ENCODE data around the gene XRCC5.

XRCC5 gene

DNA sequence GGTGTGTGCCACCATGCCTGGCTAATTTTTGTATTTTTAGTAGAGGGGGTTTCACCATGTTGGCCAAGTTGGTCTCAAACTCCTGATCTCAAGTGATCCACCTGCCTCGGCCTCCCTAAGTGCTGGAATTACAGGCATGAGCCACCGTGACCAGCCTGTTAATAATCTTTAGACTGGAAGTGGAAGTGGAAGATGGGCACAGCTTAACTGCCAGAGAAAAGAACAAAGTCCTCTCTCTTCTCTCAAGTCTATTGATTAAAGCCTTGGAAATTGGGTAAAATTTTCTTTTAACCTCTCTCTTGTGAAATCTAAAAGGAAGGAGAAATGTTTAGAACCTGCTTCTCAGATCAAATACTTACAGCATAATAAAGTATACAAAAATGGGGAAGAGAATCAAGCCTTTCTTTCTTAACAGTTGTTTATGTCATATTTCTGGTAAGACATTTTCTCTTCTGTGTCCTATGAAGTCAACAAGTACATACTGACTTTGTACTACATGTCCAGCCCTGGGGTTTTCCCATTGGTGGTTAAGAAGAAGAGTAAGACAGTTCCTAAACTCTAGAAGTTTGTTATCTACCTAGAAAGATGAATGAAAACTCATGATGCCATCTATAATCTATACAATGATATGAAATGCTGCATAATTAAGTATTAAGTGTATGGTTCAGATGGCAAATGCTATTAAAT lies 22.8 kb upstream of the XRCC5 start:
- peak; percentile 45 for DNase-seq

DNA sequence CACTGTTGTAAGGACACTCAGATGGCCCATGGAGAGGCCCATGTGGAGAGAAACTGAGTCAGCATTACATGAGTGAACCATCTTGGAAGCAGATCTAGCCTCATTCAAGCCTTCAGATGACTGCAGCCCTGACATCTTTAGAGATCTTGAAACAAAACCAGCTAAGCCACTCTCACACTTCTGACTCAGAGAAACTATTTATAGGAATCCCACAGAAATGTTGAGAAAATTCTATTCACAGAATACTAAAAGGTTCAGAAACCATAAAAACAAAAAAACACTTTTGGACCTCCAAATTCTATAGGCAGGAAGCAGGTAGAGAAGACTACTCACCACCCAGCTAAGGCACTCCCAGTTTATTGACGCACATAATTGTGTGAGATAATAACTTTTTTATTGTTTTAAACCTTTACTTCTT lies 18.8 kb upstream of the XRCC5 start:
- DNase-seq: no peak

DNA sequence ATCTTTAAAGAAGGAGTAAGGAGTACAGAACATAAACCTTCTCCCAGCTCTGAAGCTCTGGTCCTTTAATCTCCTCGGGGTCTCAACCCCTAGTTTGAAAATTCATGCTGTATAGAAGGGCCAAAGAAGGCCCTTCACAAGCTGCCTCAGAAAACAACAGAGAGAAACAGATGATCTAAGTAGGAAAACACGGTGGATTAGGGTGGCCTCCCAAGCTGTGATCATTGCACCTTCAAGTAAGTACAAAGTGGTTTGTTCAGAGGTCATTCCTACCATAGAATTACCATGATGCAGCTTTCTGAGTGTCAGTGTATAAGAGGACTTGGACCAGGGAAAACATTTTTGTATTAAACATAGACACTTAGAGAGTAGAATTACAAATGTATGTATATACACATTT lies 16.5 kb upstream of the XRCC5 start:
- DNase-seq: no peak

DNA sequence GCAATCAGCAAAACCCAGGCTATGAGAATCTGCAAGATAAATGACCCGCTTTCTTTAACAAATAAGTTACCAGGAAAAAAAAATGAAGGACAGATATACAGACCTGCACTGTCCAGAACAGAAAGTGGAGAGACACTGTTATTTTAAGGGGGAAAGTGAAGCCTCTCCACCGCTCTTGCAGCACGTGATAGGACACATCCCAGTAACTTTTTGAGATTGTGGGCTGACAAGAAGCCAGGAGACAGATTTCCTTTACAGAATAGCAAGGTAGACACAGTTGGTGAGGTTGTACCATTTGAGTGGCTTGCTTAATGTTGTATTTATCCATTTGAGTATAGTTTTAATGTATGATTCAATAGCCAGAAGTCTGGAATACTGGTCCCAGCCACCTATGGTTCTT lies 14.4 kb upstream of the XRCC5 start:
- no peak for DNase-seq

DNA sequence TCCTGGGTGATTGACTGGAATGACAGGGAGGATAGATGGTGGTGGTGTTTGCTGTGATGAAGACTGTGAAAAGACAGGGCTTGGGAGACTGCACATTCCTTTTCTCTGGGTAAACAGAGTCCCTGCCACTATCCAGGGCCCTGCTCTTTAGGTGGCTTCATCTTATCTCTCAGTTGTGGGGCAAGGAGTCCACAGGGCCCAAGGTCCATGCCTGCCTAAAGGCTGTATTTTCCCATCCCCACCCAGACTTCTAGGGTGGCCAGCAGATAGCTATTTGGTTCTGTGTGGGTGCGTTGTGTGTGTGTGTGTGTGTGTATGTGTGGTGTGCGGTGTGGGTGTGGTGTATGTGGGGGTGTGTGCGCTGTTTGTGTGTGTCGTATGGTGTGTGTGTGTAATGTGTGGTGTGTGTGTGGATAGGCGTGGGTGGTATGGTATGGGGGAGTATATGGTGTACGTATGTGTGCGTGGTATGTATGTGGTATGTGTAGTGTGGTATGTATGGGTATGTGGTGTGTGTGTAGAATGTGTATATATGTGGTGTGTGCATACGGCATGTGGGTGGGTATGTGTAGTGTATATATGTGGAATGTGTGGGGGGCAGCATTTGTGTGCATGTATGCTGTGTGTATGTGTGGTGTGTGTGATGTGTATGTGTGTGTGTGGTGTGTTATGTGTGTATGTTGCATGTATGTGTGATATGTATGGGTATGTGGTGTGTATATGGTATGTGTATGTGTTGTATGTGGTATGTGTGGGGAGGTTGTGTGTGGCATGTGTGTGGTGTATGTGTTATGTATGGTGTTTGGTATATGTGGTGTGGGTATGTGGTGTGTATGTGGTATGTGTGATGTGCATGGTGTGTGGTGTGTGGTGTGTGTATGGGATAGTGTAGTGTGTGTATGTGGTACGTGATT lies 10.5 kb upstream of the XRCC5 start:
- DNase-seq: no peak

DNA sequence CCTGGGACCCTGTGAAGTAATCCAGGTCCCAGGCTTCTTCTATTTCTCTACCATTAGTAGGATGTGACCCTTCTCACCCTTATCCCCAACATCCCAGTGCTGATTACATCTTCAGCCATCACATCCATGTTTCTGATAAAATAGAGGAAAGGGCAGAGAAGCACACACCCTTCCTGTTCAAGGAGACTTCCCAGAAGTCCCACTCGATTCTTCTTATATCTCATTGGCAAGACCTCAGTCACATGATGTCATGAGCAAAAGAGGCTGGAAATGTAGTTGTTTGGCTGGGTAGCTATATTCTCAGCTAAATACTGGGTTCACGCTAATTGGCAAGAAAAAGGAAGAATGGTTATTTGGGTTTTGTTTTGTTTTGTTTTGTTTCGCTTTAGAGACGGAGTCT lies 8.0 kb upstream of the XRCC5 start:
- DNase-seq: no peak

DNA sequence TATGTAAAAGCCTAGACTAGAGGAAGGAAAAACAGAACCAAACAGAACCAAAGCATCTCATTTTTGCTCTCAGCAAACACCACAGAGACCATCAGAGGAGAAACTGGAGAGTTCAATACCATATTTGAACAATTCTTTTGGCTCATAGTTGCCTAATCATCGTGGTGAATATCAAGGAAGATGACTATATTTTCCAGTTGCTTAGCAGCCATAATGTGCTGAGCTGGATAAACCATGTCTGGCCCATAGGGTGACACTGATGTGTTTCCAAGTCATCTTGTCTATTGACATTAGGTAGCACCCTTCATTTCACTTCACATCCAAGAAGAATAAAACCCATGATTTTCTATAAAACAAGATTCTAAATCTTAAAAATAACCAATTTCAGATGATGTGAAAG lies 5.9 kb upstream of the XRCC5 start:
- no peak for DNase-seq

DNA sequence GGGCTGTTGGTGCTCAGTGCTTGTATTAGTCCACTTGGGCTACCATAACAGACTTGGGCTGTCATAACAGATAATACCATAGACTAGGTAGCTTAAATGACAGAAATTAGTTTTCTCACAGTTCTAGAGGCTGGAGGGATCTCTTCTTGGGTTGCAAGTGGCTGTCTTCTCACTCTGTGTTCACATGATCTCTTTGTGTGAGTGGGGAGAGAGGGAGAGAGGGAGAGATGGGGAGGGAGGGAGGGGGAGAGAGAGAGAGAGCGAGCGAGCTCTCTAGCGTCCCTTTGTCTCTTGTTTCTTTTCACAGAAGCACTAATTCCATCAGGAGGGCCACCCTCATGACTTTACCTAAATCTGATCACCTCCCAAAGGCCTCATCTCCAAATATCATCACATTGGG lies 4.5 kb upstream of the XRCC5 start:
- DNase-seq: no peak

DNA sequence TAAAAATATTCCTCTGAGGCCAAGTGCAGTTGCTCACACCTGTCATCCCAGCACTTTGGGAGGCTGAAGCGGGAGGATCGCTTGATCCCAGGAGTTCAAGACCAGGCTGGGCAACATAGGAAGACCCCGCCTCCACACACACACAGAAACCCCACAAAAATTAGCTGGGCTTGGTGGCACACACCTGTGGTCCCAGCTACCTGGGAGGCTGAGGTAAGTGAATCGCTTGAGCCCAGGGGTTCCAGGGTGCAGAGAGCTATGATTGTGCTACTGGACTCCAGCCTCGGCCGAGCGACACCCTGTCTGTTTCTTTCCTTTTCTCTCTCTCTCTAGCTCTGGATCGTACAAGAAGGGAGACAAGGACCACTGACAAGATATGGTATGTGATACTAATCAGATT lies 1.8 kb upstream of the XRCC5 start:
- no peak for DNase-seq

DNA sequence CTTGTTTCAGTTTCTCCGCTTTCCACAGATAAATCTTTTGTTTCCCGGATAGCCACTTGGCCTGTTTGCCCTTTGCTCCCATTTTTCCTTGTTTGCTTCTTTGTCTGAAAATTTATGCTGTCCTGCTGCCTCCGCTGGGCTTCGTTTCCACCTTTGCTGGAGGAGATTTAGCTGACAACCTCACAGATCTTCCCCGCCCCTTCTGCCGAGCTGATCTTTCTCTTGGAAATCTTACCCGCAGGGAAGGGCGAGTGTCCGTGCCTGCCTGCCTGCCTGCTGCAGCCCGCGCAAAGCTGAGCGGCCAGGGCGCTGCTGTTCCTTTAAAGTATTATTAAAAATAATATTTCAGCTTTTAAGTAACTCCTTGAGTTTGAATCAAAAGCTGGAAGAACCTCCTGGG lies 1.4 kb upstream of the XRCC5 start:
- DNase-seq: no peak

DNA sequence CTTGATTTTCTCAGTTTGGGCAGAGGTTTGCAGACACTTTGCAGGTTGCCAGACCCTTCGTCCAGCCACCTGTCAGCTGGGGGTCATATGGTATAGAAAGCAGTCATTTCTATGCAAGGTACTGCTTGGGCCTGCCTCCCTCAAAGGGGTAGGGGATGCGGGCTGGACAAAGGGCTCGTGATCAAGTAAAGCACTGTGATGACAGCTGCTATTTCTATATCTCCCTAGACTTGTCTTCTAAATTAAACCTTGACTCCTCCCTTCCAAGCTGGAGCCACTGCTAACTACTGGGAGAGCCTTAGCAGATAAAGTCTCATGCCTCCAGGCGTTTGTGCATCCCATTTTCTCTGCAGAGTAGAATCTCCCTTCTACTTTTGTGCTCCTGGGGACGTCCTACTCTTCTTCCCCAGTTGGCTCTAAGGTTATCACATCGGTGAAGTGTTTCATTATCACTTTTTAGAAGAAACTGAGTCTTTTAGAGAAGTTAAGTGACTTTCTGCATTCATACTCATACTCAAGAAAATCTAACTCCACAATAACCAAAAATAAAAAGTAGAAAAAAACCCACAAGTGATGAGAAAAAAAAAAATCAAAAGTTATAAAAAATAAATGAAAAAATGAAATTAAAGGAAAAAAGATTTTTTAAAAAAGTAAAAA lies 710 bp upstream of the XRCC5 start:
- DNase-seq: no peak

DNA sequence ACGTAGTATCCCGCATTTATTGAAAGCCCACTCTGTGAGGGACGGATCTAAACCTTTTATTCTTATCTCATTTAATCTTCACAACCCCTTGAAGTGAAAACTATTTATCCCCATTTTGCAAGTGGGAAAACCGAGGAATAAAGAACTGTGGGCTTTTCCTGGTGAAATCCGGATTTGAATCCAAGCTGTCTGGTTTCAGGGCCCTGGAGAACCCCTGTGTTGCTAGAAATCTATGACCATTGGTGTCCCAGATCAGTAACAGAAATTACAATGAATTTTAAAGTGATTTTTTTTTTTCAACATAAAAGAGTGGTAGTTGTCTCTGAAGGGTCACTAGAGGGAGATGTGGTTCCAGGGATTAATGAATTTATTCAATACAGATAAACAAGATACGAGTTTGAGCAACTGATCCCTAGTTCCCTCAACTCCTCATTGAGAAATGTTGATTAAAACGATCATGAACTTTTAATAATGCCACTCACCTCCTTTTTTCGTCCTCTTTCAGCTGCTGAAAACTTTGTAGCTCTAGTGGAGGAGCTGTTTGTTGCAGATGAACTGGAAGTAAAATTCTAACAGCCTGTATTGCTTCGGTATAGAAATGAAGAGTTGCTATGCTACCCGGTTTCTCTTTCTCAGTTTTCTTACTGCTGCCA lies 940 bp downstream of the XRCC5 start:
- DNase-seq: peak; percentile 52

DNA sequence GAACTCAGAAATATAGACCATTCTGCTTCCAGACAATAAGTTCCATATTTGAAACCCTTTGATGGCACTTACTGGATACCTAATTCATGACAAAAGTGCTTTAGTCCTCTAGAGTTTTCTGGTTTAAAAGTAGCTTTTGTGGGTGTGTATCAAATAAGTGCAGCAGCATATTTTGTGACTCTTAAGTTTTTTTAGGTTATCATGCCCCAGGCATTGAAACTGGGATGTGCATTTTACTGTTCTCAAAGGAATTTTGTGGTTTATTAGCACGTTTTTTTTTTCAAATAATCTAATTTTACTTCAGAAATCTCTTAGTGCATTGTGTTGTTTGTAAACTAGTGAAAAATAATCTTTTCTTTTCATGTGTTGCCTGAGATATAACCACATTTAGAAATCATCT lies 1.5 kb downstream of the XRCC5 start:
- no peak for DNase-seq

DNA sequence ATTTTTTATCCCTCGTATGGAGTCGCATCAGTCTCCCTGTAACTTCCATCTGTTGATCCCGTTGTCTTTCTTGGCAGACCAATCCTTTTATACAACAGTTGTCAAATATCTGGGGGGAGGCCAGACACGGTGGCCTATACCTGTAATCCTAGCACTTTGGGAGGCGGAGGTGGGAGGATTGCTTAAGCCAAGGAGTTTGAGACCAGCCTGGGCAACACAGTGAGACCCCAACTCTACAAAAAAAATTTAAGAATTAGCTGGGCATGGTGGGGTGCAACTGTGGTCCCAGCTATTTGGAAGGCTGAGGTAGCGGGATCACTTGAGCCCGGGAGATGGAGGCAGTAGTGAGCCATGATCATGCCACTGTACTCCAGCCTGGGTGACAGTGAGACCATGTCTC lies 2.0 kb downstream of the XRCC5 start:
- DNase-seq: no peak

DNA sequence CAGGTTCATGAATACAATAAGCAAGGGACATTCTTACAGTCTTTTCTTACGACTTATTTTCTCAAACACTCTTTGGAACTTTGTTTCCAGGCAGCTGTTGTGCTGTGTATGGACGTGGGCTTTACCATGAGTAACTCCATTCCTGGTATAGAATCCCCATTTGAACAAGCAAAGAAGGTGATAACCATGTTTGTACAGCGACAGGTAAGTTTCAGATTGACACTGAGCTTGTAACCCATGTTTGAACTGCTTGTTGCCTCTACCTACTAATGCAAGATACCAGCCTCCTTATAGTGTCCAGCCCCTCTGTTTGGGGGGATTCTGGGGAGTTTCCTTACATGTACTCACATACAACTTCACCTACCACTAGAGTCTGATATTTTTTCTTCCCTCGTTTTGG lies 3.8 kb downstream of the XRCC5 start:
- no peak for DNase-seq

DNA sequence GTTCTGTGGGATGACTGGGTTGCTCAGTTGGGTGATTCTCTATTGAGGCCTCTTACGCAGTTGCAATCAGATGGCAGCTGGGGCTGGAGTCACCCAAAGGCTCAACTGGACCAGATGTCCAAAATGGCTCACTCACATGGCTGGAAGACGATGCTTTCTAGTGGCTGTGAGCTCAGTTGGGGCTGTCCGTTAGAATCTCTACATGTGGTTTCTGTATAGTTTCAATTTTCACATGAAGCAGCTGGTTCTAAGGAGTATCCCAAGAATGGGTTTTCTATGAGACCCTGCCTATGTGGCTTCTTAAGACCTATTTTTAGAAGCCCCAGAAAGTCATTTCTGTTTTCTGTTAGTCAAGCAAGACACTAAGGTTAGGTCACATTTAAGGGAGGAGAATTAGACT lies 4.4 kb downstream of the XRCC5 start:
- no peak for DNase-seq

DNA sequence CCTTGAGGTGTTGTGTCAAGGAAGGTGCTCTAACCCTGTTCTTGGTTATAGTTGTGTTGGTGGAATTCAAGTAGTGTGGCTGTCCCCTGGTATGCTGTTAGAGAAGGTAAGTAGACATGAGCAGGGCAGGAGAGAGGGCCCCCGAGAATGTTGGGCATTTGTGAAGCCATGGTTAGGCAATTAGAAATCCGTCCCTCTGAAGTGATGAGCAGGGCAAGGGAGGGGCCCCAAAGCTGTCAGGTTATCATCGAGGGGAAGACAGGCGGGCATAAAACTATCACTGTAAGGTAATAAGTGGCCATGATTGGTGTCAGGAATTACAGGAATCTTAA lies 5.2 kb downstream of the XRCC5 start:
- no peak for DNase-seq

DNA sequence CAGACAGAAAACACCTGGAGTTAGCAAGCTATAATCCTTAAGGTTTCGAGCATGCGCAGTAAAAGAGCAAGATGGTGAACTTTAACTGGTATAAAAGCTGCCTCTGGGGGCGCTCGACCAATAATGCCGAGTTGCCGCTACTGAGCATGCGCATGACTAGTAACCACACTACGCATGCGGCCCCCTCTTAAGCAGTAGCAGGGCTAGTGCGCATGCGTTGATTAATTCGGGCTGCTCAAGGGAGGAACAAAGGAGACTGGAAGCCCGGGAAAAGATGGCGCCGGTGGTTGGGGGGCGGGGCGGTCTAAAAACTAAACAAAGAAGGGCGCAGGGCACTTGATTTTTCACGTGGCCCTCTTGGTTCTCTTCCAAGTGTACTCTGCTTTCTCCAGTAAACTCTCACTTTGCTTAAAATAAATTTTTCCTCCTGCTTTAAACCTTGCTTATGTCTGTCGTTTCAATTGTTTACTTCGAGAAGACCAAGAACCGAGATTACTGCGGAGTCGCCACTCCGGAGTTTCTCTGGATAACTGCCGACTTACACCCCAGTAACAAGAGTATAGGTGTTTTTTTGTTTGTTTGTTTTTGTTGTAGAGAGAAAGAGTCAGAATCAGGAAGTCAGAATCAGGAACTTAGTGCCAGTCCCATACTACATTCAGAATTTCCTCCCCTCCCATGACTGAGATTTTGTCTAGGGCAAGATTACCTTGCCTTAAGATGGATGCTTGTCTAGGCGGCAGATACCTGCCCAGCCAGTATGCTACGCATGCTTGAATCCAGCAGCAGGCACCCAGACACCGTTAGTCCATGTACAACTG lies 5.8 kb downstream of the XRCC5 start:
- peak; percentile 100 for DNase-seq

DNA sequence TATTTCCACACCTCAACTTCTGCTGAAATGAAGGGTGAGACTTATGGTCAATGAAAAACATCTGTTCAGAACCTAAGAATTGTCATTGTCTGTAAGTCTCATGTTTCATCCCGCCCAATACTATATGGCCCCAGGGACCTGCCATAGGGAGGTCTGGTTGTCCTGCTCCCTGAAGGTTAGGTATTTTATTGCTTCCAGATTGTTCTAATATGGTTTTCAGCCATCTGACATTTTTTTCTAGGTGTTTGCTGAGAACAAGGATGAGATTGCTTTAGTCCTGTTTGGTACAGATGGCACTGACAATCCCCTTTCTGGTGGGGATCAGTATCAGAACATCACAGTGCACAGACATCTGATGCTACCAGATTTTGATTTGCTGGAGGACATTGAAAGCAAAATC lies 7.3 kb downstream of the XRCC5 start:
- DNase-seq: no peak

DNA sequence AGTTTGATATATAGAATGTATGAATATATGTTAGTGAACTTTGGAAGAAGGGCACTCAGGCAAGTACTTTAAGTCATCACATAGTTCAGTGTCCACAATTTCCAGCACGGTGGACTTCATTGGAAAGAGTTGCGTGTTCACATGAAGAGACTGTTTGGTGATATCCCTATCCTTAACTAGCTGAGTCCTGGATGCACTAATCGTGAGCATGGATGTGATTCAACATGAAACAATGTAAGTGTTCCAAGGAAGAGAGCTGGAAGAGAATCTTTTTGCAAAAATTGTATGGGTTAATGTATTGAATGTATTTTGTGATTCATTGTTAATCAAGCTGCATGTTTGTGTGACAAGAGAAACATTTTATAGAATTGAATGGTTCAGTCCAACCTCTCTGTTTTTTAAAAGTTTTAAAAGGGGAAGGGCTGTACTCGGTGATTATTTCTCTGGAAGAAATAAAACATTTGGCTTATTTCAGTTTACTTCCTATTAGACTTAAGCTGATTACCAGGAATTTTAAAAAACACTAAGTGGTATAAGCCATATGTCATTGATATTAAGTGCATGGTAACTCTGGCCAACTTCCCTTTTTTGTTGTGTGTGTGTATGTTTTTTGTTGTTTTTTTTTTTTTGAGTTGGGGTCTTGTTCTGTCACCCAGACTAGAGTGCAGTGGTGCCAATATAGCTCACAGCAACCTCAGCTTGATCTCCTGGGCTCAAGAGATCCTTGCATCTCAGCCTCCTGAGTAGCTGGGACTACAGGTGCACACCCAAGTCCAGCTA lies 8.6 kb downstream of the XRCC5 start:
- DNase-seq: no peak

DNA sequence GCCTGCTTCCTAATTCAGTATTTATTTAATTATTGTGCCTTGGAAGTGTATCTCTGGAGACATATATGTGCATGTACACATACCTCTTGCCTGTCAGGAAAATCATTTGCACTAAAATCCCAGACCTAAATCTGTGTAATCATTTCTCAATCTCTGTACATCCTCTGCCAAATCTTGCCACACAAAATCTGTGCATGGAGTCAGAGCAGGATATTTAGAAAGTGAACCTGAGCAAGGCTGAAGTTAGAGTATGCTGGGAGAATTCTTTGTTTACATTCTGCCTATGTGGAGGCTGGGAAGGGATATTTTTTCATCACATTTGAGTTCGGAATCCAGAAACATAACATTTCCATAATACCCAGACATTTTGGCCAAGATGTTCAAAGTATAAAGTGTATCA lies 9.3 kb downstream of the XRCC5 start:
- DNase-seq: no peak

DNA sequence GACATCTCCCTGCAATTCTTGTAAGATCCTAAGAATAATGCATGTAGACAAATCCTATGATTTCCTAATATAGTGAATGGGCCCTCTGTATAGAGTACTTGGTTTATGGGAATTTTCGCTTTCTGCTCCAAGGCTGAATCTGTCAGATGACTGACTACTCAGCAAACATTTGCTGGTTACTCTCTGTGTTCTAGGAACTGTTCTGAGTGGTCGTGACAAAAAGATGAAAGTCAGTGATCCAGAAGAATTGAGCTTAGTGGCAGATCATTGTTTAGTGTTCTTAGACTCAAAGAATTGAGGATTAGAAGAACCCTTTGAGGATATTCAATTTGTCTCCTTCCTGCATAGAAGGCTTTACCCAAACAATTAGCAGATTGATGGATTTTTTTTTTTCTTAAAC lies 10.0 kb downstream of the XRCC5 start:
- DNase-seq: no peak

Measured in suppressor macrophage treated with lipopolysaccharide for 4 hours (primary cell).